ENCODE data around the gene TFPI.

TFPI gene

DNA sequence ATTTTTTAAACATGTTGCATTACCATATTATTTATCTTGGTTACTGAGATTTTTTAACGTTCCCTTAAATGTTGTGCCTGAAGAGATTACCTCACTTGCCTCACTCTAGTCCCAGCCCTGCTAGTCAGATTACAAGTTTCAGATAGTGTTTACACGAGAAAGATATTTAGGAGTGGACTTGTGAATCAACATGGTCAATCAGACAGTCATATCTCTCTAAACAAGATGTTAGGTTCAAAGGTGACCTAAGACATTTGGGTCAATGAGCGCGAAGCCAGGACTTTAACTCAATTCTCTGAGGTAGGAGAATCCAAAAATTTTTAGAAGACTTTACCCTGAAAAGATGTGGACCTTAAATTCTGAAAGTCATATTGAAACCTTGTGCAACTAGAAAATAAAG lies 91.4 kb downstream of the TFPI start:
- no peaks in the 10 kb centered on the region for H3K79me1 ChIP-seq (ENCODE audit: low read depth, low read length)
- H3K18ac ChIP-seq (ENCODE audit: low read length) = no peak overlapping the region
- H3K4ac ChIP-seq (ENCODE audit: low read length) = no peak overlapping the region
- no peak overlapping the region for H2BK12ac ChIP-seq (ENCODE audit: low read length)
- no peak overlapping the region for H3K23ac ChIP-seq (ENCODE audit: low read depth, low read length, poor library complexity)
- no peak overlapping the region for H2BK120ac ChIP-seq (ENCODE audit: low read depth, low read length)
- H4K91ac ChIP-seq (ENCODE audit: low read depth, low read length, poor library complexity) = no peak overlapping the region
- H3K36me3 ChIP-seq (replicated peaks in 1 of 2; ENCODE audit: control insufficient read depth in 2 of 2, insufficient read depth in 2 of 2, low read length in 2 of 2) = no peaks in the 10 kb centered on the region
- no peak overlapping the region for H2AFZ ChIP-seq (ENCODE audit: low read length)
- peaks cover 0 to 4% of the 10 kb centered on the region in 2 donors for H3K9me3 ChIP-seq (replicated peaks in 1 of 2; ENCODE audit: control insufficient read depth in 2 of 2, insufficient read depth in 1 of 2, low read depth in 1 of 2, low read length in 2 of 2)
- WGBS, 2 donors (ENCODE audit: extremely low coverage in 2 of 2, insufficient read length in 2 of 2, insufficient replicate concordance in 1 of 2) = no CpG with 5 or more reads among the region's 4 CpGs
- H3K27me3 ChIP-seq (ENCODE audit: control insufficient read depth in 3 of 3, insufficient read depth in 3 of 3, low read depth in 1 of 3, low read length in 3 of 3) = no peaks in the 10 kb centered on the region
- H3K14ac ChIP-seq (ENCODE audit: low read length) = no peak overlapping the region
- no peak overlapping the region for H2BK5ac ChIP-seq (ENCODE audit: low read length)
- H3K4me3 ChIP-seq (ENCODE audit: low read length in 2 of 2) = no peak overlapping the region
- H3K9ac ChIP-seq (ENCODE audit: low read depth, low read length, poor library complexity) = no peak overlapping the region
- no peak overlapping the region for H4K8ac ChIP-seq (ENCODE audit: low read depth, low read length)
- H3K4me1 ChIP-seq (ENCODE audit: control insufficient read depth in 2 of 2, insufficient read depth in 1 of 2, low read depth in 1 of 2, low read length in 2 of 2) = no peaks in the 10 kb centered on the region
- no peak overlapping the region for H2BK15ac ChIP-seq (ENCODE audit: low read length)
- H2AK5ac ChIP-seq (ENCODE audit: low read depth, low read length) = no peak overlapping the region
- no peak overlapping the region for H3K27ac ChIP-seq (replicated peaks; ENCODE audit: low read length)
- H3K4me2 ChIP-seq (ENCODE audit: insufficient read depth, low read length, poor library complexity, severe bottlenecking) = no peak overlapping the region
- DNase-seq (ENCODE audit: low spot score) = no peak

DNA sequence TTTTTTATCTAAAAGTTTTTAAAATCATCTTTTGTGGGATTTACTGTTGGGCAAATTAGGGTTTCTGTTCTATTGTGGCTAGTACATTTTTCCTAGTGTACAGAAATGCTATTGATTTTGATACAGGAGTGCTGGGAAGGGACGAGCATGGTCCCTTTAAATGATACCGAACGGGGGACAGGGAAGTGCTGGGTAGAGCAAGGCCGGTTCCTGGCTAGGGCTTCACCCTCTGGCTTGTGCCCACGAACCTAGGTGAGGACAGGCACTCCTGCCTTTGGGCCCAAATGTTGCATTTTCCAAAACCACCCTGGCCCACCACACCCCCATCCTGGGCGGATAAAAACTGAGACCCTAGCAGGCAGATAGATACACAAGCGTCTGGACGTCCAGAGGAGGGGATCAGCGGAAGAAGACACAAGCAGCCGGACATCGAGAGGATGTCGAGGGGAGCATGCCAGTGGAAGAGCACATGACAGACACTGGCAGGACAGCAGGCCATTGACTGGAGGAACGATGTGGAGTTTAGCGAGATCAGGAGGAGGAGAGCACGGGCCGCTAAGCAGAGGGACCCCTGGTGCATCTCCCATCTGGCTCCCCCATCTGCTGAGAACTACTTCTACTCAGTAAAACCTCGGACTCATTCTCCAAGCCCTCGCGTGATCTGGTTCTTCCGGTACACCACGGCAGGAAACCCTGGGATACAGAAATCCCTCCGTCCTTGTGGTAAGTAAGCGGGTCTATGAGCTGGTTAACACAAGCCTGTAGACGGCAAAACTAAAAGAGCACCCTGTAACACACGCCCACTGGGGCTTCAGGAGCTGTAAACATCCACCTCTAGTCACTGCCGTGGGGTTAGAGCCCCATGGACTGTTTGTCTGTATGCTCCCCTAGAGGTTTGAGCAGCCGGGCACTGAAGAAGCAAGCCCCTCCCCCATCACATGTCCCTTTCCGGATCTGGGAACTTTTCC lies 92.7 kb downstream of the TFPI start:
- Histone ChIP-seq H4K91ac (ENCODE audit: low read depth, low read length, poor library complexity) (no peak overlapping the region), H2AFZ (ENCODE audit: low read length) (peak overlapping the region; percentile 26), H3K27ac (replicated peaks; ENCODE audit: low read length) (no peak overlapping the region), H4K8ac (ENCODE audit: low read depth, low read length) (no peak overlapping the region), H3K18ac (ENCODE audit: low read length) (peak overlapping the region; percentile 64), H3K27me3 (ENCODE audit: control insufficient read depth in 3 of 3, insufficient read depth in 3 of 3, low read depth in 1 of 3, low read length in 3 of 3) (no peaks in the 10 kb centered on the region), H2BK5ac (ENCODE audit: low read length) (no peak overlapping the region), H3K4me3 (ENCODE audit: low read length in 2 of 2) (no peak overlapping the region), H3K79me1 (ENCODE audit: low read depth, low read length) (no peaks in the 10 kb centered on the region), H2BK15ac (ENCODE audit: low read length) (no peak overlapping the region), H3K4me2 (ENCODE audit: insufficient read depth, low read length, poor library complexity, severe bottlenecking) (no peak overlapping the region), H3K36me3 (replicated peaks in 1 of 2; ENCODE audit: control insufficient read depth in 2 of 2, insufficient read depth in 2 of 2, low read length in 2 of 2) (no peaks in the 10 kb centered on the region), H3K14ac (ENCODE audit: low read length) (no peak overlapping the region), H2BK120ac (ENCODE audit: low read depth, low read length) (no peak overlapping the region), H3K9ac (ENCODE audit: low read depth, low read length, poor library complexity) (peak overlapping the region; percentile 60), H2AK5ac (ENCODE audit: low read depth, low read length) (peak overlapping the region; percentile 46), H3K4ac (ENCODE audit: low read length) (no peak overlapping the region), H3K23ac (ENCODE audit: low read depth, low read length, poor library complexity) (peak overlapping the region; percentile 44), H2BK12ac (ENCODE audit: low read length) (peak overlapping the region; percentile 10), H3K9me3 (replicated peaks in 1 of 2; ENCODE audit: control insufficient read depth in 2 of 2, insufficient read depth in 1 of 2, low read depth in 1 of 2, low read length in 2 of 2) (peaks cover 0 to 4% of the 10 kb centered on the region in 2 donors), H3K4me1 (ENCODE audit: control insufficient read depth in 2 of 2, insufficient read depth in 1 of 2, low read depth in 1 of 2, low read length in 2 of 2) (no peaks in the 10 kb centered on the region)
- no peak for DNase-seq (ENCODE audit: low spot score)
- WGBS, 2 donors (ENCODE audit: extremely low coverage in 2 of 2, insufficient read length in 2 of 2, insufficient replicate concordance in 1 of 2) = no CpG with 5 or more reads among the region's 28 CpGs

DNA sequence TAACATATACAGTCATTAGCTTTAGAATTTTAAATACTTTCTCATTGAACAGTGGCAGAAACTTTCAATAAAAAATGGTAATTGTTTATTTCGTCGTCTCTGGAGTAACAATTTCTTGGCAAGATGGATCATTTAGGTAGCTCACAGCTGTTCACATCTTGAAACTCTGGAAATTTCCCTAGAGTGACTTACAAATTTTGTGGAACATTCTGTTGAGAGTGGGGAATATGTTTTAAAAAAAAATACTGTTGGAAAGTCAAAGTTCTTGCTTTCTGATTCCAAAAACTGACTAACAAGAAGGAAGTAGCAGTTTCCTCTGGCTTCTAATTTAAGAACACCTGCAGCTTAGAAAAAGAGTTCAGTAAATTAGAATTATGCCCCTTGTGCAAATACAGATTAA lies 95.0 kb downstream of the TFPI start:
- no peak for DNase-seq (ENCODE audit: low spot score)
- no peak overlapping the region for H3K4me2 ChIP-seq (ENCODE audit: insufficient read depth, low read length, poor library complexity, severe bottlenecking)
- H2BK120ac ChIP-seq (ENCODE audit: low read depth, low read length) = no peak overlapping the region
- no peak overlapping the region for H2BK5ac ChIP-seq (ENCODE audit: low read length)
- H3K18ac ChIP-seq (ENCODE audit: low read length) = no peak overlapping the region
- no peak overlapping the region for H3K27ac ChIP-seq (replicated peaks; ENCODE audit: low read length)
- H3K23ac ChIP-seq (ENCODE audit: low read depth, low read length, poor library complexity) = no peak overlapping the region
- no peak overlapping the region for H2AFZ ChIP-seq (ENCODE audit: low read length)
- no CpG with 5 or more reads among the region's 2 CpGs for WGBS, 2 donors (ENCODE audit: extremely low coverage in 2 of 2, insufficient read length in 2 of 2, insufficient replicate concordance in 1 of 2)
- no peak overlapping the region for H4K8ac ChIP-seq (ENCODE audit: low read depth, low read length)
- H3K4me1 ChIP-seq (ENCODE audit: control insufficient read depth in 2 of 2, insufficient read depth in 1 of 2, low read depth in 1 of 2, low read length in 2 of 2) = no peaks in the 10 kb centered on the region
- no peak overlapping the region for H2AK5ac ChIP-seq (ENCODE audit: low read depth, low read length)
- H2BK15ac ChIP-seq (ENCODE audit: low read length) = no peak overlapping the region
- no peak overlapping the region for H3K4me3 ChIP-seq (ENCODE audit: low read length in 2 of 2)
- H3K9me3 ChIP-seq (replicated peaks in 1 of 2; ENCODE audit: control insufficient read depth in 2 of 2, insufficient read depth in 1 of 2, low read depth in 1 of 2, low read length in 2 of 2) = peaks cover 0 to 4% of the 10 kb centered on the region in 2 donors
- H3K36me3 ChIP-seq (replicated peaks in 1 of 2; ENCODE audit: control insufficient read depth in 2 of 2, insufficient read depth in 2 of 2, low read length in 2 of 2) = no peaks in the 10 kb centered on the region
- no peak overlapping the region for H3K4ac ChIP-seq (ENCODE audit: low read length)
- H4K91ac ChIP-seq (ENCODE audit: low read depth, low read length, poor library complexity) = no peak overlapping the region
- no peak overlapping the region for H2BK12ac ChIP-seq (ENCODE audit: low read length)
- H3K79me1 ChIP-seq (ENCODE audit: low read depth, low read length) = no peaks in the 10 kb centered on the region
- no peaks in the 10 kb centered on the region for H3K27me3 ChIP-seq (ENCODE audit: control insufficient read depth in 3 of 3, insufficient read depth in 3 of 3, low read depth in 1 of 3, low read length in 3 of 3)
- no peak overlapping the region for H3K9ac ChIP-seq (ENCODE audit: low read depth, low read length, poor library complexity)
- H3K14ac ChIP-seq (ENCODE audit: low read length) = no peak overlapping the region

DNA sequence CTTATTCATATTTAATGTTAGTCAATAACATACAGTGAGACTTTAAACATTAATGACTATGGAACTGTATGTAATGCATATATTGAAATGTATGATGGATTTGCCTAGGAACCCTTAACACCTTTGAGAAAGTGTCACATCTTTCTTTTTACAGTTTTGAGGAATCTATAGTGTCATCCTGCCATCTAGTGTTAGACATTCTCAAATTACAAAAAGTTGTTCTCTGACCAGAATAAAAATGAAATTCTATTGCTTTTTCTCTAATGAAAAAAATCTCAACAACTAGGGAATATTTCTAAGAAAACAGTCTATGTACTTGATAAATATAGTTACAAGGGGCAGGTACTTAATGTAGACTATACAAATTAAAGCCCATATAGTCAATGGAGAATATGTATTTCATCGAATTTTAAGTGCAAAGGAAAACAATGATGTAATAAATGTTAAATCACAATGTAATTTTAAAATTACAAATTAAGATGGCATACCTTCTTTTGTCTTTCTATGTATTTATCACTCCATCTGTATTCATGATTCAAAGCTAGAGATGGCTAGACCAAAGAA lies 101.1 kb downstream of the TFPI start:
- Histone ChIP-seq H3K4me2 (ENCODE audit: insufficient read depth, low read length, poor library complexity, severe bottlenecking) (no peak overlapping the region), H2BK15ac (ENCODE audit: low read length) (no peak overlapping the region), H2AFZ (ENCODE audit: low read length) (no peak overlapping the region), H2BK12ac (ENCODE audit: low read length) (no peak overlapping the region), H3K36me3 (replicated peaks in 1 of 2; ENCODE audit: control insufficient read depth in 2 of 2, insufficient read depth in 2 of 2, low read length in 2 of 2) (no peaks in the 10 kb centered on the region), H3K4me1 (ENCODE audit: control insufficient read depth in 2 of 2, insufficient read depth in 1 of 2, low read depth in 1 of 2, low read length in 2 of 2) (peaks cover 0 to 1% of the 10 kb centered on the region in 2 donors), H4K91ac (ENCODE audit: low read depth, low read length, poor library complexity) (no peak overlapping the region), H2BK5ac (ENCODE audit: low read length) (no peak overlapping the region), H3K9ac (ENCODE audit: low read depth, low read length, poor library complexity) (no peak overlapping the region), H4K8ac (ENCODE audit: low read depth, low read length) (no peak overlapping the region), H2BK120ac (ENCODE audit: low read depth, low read length) (no peak overlapping the region), H3K18ac (ENCODE audit: low read length) (no peak overlapping the region), H2AK5ac (ENCODE audit: low read depth, low read length) (no peak overlapping the region), H3K27ac (replicated peaks; ENCODE audit: low read length) (no peak overlapping the region), H3K27me3 (ENCODE audit: control insufficient read depth in 3 of 3, insufficient read depth in 3 of 3, low read depth in 1 of 3, low read length in 3 of 3) (no peaks in the 10 kb centered on the region), H3K23ac (ENCODE audit: low read depth, low read length, poor library complexity) (no peak overlapping the region), H3K14ac (ENCODE audit: low read length) (no peak overlapping the region), H3K9me3 (replicated peaks in 1 of 2; ENCODE audit: control insufficient read depth in 2 of 2, insufficient read depth in 1 of 2, low read depth in 1 of 2, low read length in 2 of 2) (no peaks in the 10 kb centered on the region), H3K79me1 (ENCODE audit: low read depth, low read length) (no peaks in the 10 kb centered on the region), H3K4ac (ENCODE audit: low read length) (no peak overlapping the region), H3K4me3 (ENCODE audit: low read length in 2 of 2) (no peak overlapping the region)
- WGBS, 2 donors (ENCODE audit: extremely low coverage in 2 of 2, insufficient read length in 2 of 2, insufficient replicate concordance in 1 of 2) = no CpG with 5 or more reads among the region's 1 CpG
- DNase-seq (ENCODE audit: low spot score) = peak; percentile 11
